Fibroblast of peridontal ligament (primary cell): ENCODE data around the gene DRG2.
A peak's percentile ranks its signal among the peaks of the same experiment; 100 is the strongest.

Experiments
- DNase-seq: peaks from one replicate; pipeline ENCODE4 v3.0.0-alpha.2; 2010; ENCODE audit errors: extremely low read depth

The DRG2 gene

GRCh38 chr17:18142417-18142816 is 54.7 kb downstream of the DRG2 start:
- no peak for DNase-seq

GRCh38 chr17:18143044-18143936 is 55.5 kb downstream of the DRG2 start:
- DNase-seq: peak; percentile 18

GRCh38 chr17:18144261-18144660 is 56.5 kb downstream of the DRG2 start:
- no peak for DNase-seq

GRCh38 chr17:18144855-18145254 is 57.1 kb downstream of the DRG2 start:
- DNase-seq: no peak

GRCh38 chr17:18145811-18146210 is 58.1 kb downstream of the DRG2 start:
- no peak for DNase-seq

GRCh38 chr17:18146259-18146658 is 58.5 kb downstream of the DRG2 start:
- DNase-seq: no peak

- no peak for DNase-seq
These were observed 59.2 kb downstream of the DRG2 start for GRCh38 chr17:18146980-18147379.

- no peak for DNase-seq
These were observed 60.8 kb downstream of the DRG2 start for GRCh38 chr17:18148586-18148985.

- no peak for DNase-seq
These were observed 63.5 kb downstream of the DRG2 start for GRCh38 chr17:18151290-18151689.

- no peak for DNase-seq
These were observed 67.4 kb downstream of the DRG2 start for GRCh38 chr17:18155179-18155578.

- DNase-seq: no peak
These were observed 68.6 kb downstream of the DRG2 start for GRCh38 chr17:18156171-18156975.

GRCh38 chr17:18156976-18157280 is 69.2 kb downstream of the DRG2 start:
- DNase-seq: no peak
